Thyroid gland (tissue), 4 donors: ENCODE data around the gene OSMR. TPM values are rescaled to one million over a fixed set of nuclear protein-coding genes. Genes with fewer than 3 reads are reported as not detected.
"Not testable (repeated sequence)": the region's sequence is repeated elsewhere in the genome, so short reads cannot be mapped to it uniquely, and the experiment has no call there.

ENCODE experiments used
- DNase-seq, 2 donors: peaks; one replicate each; pipeline ENCODE4 v3.0.0-alpha.2; 2019
- H3K27ac ChIP-seq, 3 donors: fragments of 200-600 bp; sonication (generic); 1 replicate in 2 of 3; 2 replicates in 1 of 3; pipeline ENCODE4 v1.5.1; 2016 to 2019; ENCODE audit warnings: mild to moderate bottlenecking in 1 of 3, moderate library complexity in 1 of 3
- H3K27me3 ChIP-seq: fragments of 200-600 bp; sonication (generic); one replicate; pipeline ENCODE4 v1.5.1; 2019
- H3K36me3 ChIP-seq, 2 donors: fragments of 200-600 bp; sonication (generic); one replicate each; pipeline ENCODE4 v1.5.1; 2016 to 2019
- H3K4me1 ChIP-seq, 2 donors: fragments of 200-600 bp; sonication (generic); one replicate each; pipeline ENCODE4 v1.5.1; 2017 to 2019
- H3K4me3 ChIP-seq, 3 donors: fragments of 200-600 bp; sonication (generic); replicated peaks in 1 of 3; 1 replicate in 2 of 3; 2 replicates in 1 of 3; pipeline ENCODE4 v1.5.1; 2016; ENCODE audit warnings: mild to moderate bottlenecking in 1 of 3
- H3K9me3 ChIP-seq: fragments of 200-600 bp; sonication (generic); one replicate; pipeline ENCODE4 v1.5.1; 2017
- CTCF ChIP-seq, 6 experiments: fragments of 200-600 bp in 3 of 6; fragments of 450-650 bp in 3 of 6; sonication (generic) in 3 of 6; IDR thresholded peaks; one replicate each; pipeline ENCODE4 v1.5.1; 2016 to 2019; ENCODE audit warnings: antibody characterized with exemption in 6 of 6, mild to moderate bottlenecking in 2 of 6, inconsistent platforms in 1 of 6, moderate library complexity in 1 of 6
- POLR2A ChIP-seq, 2 donors: fragments of 450-650 bp; IDR thresholded peaks; one replicate each; pipeline ENCODE4 v1.6.1; 2017; ENCODE audit warnings: antibody characterized with exemption in 2 of 2, mild to moderate bottlenecking in 2 of 2, moderate library complexity in 1 of 2
- WGBS, 2 donors: methylation state at CpG; one replicate each; pipeline ENCODE4 v1.1.5; 2017; 5-methylcytosine and 5-hydroxymethylcytosine counted together
- intact Hi-C: fragments of 100-400 bp; cut with DNase I; formaldehyde crosslinking; loops from one replicate; pipeline ENCODE4 v1.15.1; 2023
- total RNA-seq, 4 donors: library from RNA; depleted of rRNA; stranded (reverse); fragments of >200 nt; gene quantifications; one replicate each; pipeline ENCODE4 v1.2.3, GENCODE V29; 2016

Gene OSMR
- total RNA-seq, 4 donors from 2014 or later = 18.2 to 104 (median 33.9) TPM

DNA sequence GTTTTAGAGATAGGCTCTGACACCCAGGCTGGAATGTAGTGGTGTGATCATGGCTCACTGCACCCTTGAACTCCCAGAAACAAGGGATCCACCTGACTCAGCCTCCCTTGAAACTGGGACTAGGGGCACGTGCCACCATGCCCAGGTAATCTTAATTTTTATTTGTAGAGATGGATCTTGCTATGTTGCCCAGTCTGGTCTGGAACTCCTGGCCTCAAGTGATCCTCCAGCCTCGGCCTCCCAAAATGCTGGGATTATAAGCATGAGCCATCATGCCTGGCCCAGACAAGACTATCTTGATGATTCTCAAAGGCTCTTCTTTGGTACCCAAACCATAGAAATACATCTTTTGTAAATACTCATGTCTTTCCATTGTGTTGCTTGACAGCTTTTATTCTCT lies 10.8 kb downstream of the OSMR start:
- DNase-seq = no peak
- Histone ChIP-seq H3K27me3 (no peaks in the 10 kb centered on the region), H3K4me1 (no peaks in the 10 kb centered on the region), H3K36me3 (no peaks in the 10 kb centered on the region), H3K4me3 (no peak overlapping the region), H3K27ac (no peak overlapping the region), H3K9me3 (no peaks in the 10 kb centered on the region)
- intact Hi-C loops = no loop called here
- TF ChIP-seq CTCF (IDR thresholded peaks at IDR 0.05) (no peak), POLR2A (IDR thresholded peaks at IDR 0.05) (no peak)
- 91 to 97% methylated on average over 2 of the region's 2 CpGs for WGBS, 2 donors

- WGBS, 2 donors = 80 to 86% methylated on average over 3 of the region's 3 CpGs
- DNase-seq = no peak
- no peaks in the 10 kb centered on the region for H3K9me3 ChIP-seq
Measured at GRCh38 chr5:38858839-38859238, 13.0 kb downstream of the OSMR start.

DNA sequence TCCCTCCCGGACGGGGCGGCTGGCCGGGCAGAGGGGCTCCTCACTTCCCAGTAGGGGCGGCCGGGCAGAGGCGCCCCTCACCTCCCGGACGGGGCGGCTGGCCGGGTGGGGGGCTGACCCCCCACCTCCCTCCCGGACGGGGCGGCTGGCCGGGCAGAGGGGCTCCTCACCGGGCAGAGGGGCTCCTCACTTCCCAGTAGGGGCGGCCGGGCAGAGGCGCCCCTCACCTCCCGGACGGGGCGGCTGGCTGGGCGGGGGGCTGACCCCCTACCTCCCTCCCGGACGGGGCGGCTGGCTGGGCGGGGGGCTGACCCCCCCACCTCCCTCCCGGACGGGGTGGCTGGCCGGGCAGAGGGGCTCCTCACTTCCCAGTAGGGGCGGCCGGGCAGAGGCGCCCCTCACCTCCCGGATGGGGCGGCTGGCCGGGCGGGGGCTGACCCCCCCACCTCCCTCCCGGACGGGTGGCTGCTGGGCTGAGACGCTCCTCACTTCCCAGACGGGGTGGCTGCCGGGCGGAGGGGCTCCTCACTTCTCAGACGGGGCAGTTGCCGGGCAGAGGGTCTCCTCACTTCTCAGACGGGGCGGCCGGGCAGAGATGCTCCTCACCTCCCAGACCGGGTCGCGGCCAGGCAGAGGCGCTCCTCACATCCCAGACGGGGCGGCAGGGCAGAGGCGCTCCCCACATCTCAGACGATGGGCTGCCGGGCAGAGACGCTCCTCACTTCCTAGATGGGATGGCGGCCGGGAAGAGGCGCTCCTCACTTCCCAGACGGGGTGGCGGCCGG lies 16.4 kb downstream of the OSMR start:
- H3K27ac ChIP-seq, H3K9me3 ChIP-seq, H3K27me3 ChIP-seq, H3K36me3 ChIP-seq, intact Hi-C loops, DNase-seq, H3K4me3 ChIP-seq, H3K4me1 ChIP-seq: not testable (repeated sequence)
- WGBS, 2 donors = 96% methylated on average over 17 of the region's 64 CpGs; no CpG with 5 or more reads in 1 of the 2 donors

More at GRCh38 chr5:38858839-38859238, 13.0 kb downstream of the OSMR start:
- H3K27ac ChIP-seq = no peak overlapping the region
- no peaks in the 10 kb centered on the region for H3K4me1 ChIP-seq
- H3K36me3 ChIP-seq = no peaks in the 10 kb centered on the region
- H3K27me3 ChIP-seq = no peaks in the 10 kb centered on the region
- no peak for TF ChIP-seq CTCF (IDR thresholded peaks at IDR 0.05)
- TF ChIP-seq POLR2A (IDR thresholded peaks at IDR 0.05) = no peak
- intact Hi-C loops = no loop called here
- H3K4me3 ChIP-seq = no peak overlapping the region

DNA sequence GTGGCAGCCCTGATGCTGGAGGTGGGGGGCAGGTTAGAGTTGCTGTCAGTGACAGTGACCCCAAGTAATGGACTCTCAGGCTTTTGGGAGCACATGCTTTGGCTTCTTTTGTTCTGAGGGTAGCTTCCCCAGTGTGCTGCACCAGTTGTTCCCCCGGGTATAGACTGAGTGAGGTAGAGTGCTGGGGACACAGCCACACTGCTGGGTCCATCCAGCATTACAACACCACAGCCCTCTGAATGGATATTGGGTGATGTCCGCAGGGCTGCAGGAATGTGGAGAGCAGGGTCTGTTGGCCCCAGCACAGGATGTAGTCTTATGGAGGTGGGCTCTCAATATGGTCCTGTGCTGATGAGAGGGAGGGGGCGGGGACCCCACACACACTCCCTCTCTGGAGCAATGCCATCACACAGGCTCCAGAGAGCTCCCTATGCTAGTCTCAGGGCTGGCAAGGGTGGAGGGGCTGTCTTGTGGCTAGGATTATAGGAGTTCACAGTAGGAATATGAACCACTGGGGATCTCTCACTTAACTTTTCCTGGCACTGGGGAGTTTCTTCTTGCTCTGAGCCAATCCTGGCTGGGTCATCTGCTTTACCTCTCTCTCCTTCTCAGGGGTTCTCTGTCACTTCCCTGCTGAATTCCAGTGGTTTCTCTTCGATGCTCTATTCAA lies 20.7 kb downstream of the OSMR start:
- peaks cover 0 to 11% of the 10 kb centered on the region in 2 donors for H3K4me1 ChIP-seq
- intact Hi-C loops = no loop called here
- no peak for DNase-seq

GRCh38 chr5:38867032-38867398 lies 21.2 kb downstream of the OSMR start:
- no peaks in the 10 kb centered on the region for H3K9me3 ChIP-seq
- no peak for DNase-seq
- intact Hi-C loops = no loop called here
- H3K4me3 ChIP-seq = no peak overlapping the region
- no peak overlapping the region for H3K27ac ChIP-seq
- WGBS, 2 donors = 48 to 73% methylated on average over 1 of the region's 1 CpG
- H3K27me3 ChIP-seq = no peaks in the 10 kb centered on the region
- H3K4me1 ChIP-seq = peaks cover 0 to 16% of the 10 kb centered on the region in 2 donors
- H3K36me3 ChIP-seq = no peaks in the 10 kb centered on the region
- no peak for TF ChIP-seq CTCF (IDR thresholded peaks at IDR 0.05)
- no peak for TF ChIP-seq POLR2A (IDR thresholded peaks at IDR 0.05)

More for the DNA sequence above, 20.7 kb downstream of the OSMR start:
- Histone ChIP-seq H3K4me3 (no peak overlapping the region), H3K36me3 (no peaks in the 10 kb centered on the region), H3K9me3 (no peaks in the 10 kb centered on the region), H3K27ac (no peak overlapping the region), H3K27me3 (no peaks in the 10 kb centered on the region)
- TF ChIP-seq CTCF (IDR thresholded peaks at IDR 0.05) (no peak), POLR2A (IDR thresholded peaks at IDR 0.05) (no peak)
- WGBS, 2 donors = 83 to 90% methylated on average over 4 of the region's 4 CpGs
